SK-N-SH (cell line): ENCODE results near the gene NPHS2. TPM values are rescaled to one million over a fixed set of nuclear protein-coding genes. Genes with fewer than 3 reads are reported as not detected.
"Not testable (repeated sequence)": the region's sequence is repeated elsewhere in the genome, so short reads cannot be mapped to it uniquely, and the experiment has no call there.

ENCODE experiments used
- CTCF ChIA-PET: fragments of 300-600, 350-600 bp; formaldehyde crosslinking; extraction: SDS; loops from one replicate; lab custom pipeline; 2021; lab: Yijun Ruan, JAX
- POLR2A ChIA-PET: fragments of 350-600 bp; sonication (Branson Sonifier 250); formaldehyde crosslinking; extraction: SDS; loops from one replicate; lab custom pipeline; 2020; ENCODE audit warnings: antibody characterized with exemption, inconsistent platforms; lab: Yijun Ruan, JAX
- DNase-seq: peaks from one replicate; pipeline ENCODE4 v3.0.0; 2012
- H2AFZ ChIP-seq: fragments of 200-600 bp; sonication (generic); 2 replicates; pipeline ENCODE4 v1.8.1; 2016; ENCODE audit warnings: antibody characterized with exemption, mild to moderate bottlenecking, low read depth
- H3F3A ChIP-seq: fragments of 200-600 bp; sonication (generic); replicated peaks from 2 replicates; pipeline ENCODE3; 2016; ENCODE audit warnings: antibody characterized with exemption, mild to moderate bottlenecking; ENCODE audit not compliant: insufficient read depth
- H3K27ac ChIP-seq, 2 experiments: fragments of 200-500 bp in 1 of 2; fragments of 200-600 bp in 1 of 2; sonication (Bioruptor generic) in 1 of 2; sonication (generic), shearing (Covaris generic) in 1 of 2; 2 replicates each; pipeline versions ENCODE4 v1.5.1 to v1.6.1; 2014 to 2016; ENCODE audit warnings: low read depth in 2 of 2, inconsistent platforms in 1 of 2, low read length in 1 of 2, mild to moderate bottlenecking in 1 of 2, mixed read lengths in 1 of 2
- H3K27me3 ChIP-seq: fragments of 200-600 bp; sonication (generic), shearing (Covaris generic); 2 replicates; pipeline ENCODE4 v1.6.1; 2016; ENCODE audit warnings: mixed run types; ENCODE audit not compliant: insufficient read depth
- H3K36me3 ChIP-seq, 2 experiments: fragments of 200-500 bp in 1 of 2; fragments of 200-600 bp in 1 of 2; sonication (Bioruptor generic) in 1 of 2; sonication (generic) in 1 of 2; replicated peaks in 1 of 2; 2 replicates each; pipeline versions ENCODE3 to v1.5.1; 2014 to 2016; ENCODE audit warnings: low read length in 1 of 2, mild to moderate bottlenecking in 1 of 2; ENCODE audit not compliant: insufficient read depth in 2 of 2, control insufficient read depth in 1 of 2
- H3K4me1 ChIP-seq, 2 experiments: fragments of 200-500 bp in 1 of 2; fragments of 200-600 bp in 1 of 2; sonication (Bioruptor generic) in 1 of 2; sonication (generic), shearing (Covaris generic) in 1 of 2; 2 replicates each; pipeline versions ENCODE4 v1.5.1 to v1.6.1; 2014 to 2016; ENCODE audit warnings: low read depth in 1 of 2, low read length in 1 of 2, mixed run types in 1 of 2; ENCODE audit not compliant: insufficient read depth in 2 of 2, control insufficient read depth in 1 of 2
- H3K4me2 ChIP-seq: fragments of 200-600 bp; sonication (generic), shearing (Covaris generic); 2 replicates; pipeline ENCODE4 v1.6.1; 2017; ENCODE audit warnings: mixed run types
- H3K4me3 ChIP-seq, 2 experiments: fragments of 200-500 bp in 1 of 2; fragments of 200-600 bp in 1 of 2; sonication (Bioruptor generic) in 1 of 2; sonication (generic), shearing (Covaris generic) in 1 of 2; 2 replicates each; pipeline versions ENCODE4 v1.5.1 to v1.8.1; 2014 to 2016; ENCODE audit warnings: low read depth in 2 of 2, inconsistent platforms in 1 of 2, low read length in 1 of 2, mild to moderate bottlenecking in 1 of 2, mixed read lengths in 1 of 2, moderate library complexity in 1 of 2
- H3K79me2 ChIP-seq: fragments of 200-600 bp; sonication (generic); 2 replicates; pipeline ENCODE4 v1.8.1; 2017; ENCODE audit warnings: mild to moderate bottlenecking; ENCODE audit not compliant: insufficient read depth
- H3K9ac ChIP-seq: fragments of 200-600 bp; sonication (generic); 2 replicates; pipeline ENCODE4 v1.6.1; 2017; ENCODE audit warnings: mixed run types
- H3K9me2 ChIP-seq: fragments of 200-600 bp; sonication (generic); 2 replicates; pipeline ENCODE4 v1.6.1; 2017; ENCODE audit warnings: mixed run types
- H3K9me3 ChIP-seq: fragments of 200-600 bp; sonication (generic); 2 replicates; pipeline ENCODE4 v1.6.1; 2017; ENCODE audit warnings: mixed run types, mild to moderate bottlenecking, moderate library complexity
- H4K20me1 ChIP-seq: fragments of 200-600 bp; sonication (generic); 2 replicates; pipeline ENCODE4 v1.6.1; 2017; ENCODE audit warnings: mild to moderate bottlenecking, mixed run types; ENCODE audit not compliant: insufficient read depth
- CTCF ChIP-seq: fragments of 200-600 bp; sonication (generic); IDR thresholded peaks from 2 replicates; pipeline ENCODE4 v1.6.1; 2017; ENCODE audit warnings: antibody characterized with exemption, mild to moderate bottlenecking, moderate library complexity
- EP300 ChIP-seq, 2 experiments: IDR thresholded peaks; 2 replicates each; pipeline versions ENCODE4 v1.4.0 to v1.6.1; 2012; ENCODE audit warnings: borderline replicate concordance in 1 of 2, low read depth in 1 of 2, low read length in 1 of 2
- FOSL2 ChIP-seq: IDR thresholded peaks from 2 replicates; pipeline ENCODE4 v1.4.0; 2012; ENCODE audit warnings: low read depth, mild to moderate bottlenecking, moderate library complexity, borderline replicate concordance
- GABPA ChIP-seq: IDR thresholded peaks from 2 replicates; pipeline ENCODE4 v1.4.0; 2012; ENCODE audit warnings: low read depth, mild to moderate bottlenecking
- IRF3 ChIP-seq: fragments of 150-350 bp; IDR thresholded peaks from 2 replicates; pipeline ENCODE4 v1.6.1; 2016; ENCODE audit warnings: mild to moderate bottlenecking, low read depth, low read length
- JUND ChIP-seq: IDR thresholded peaks from 2 replicates; pipeline ENCODE4 v1.4.0; 2012
- NRF1 ChIP-seq: IDR thresholded peaks from 2 replicates; pipeline ENCODE4 v1.6.1; 2012; ENCODE audit warnings: low read depth, mild to moderate bottlenecking, low read length
- RCOR1 ChIP-seq: fragments of 150-350 bp; IDR thresholded peaks from 2 replicates; pipeline ENCODE4 v1.6.1; 2017; ENCODE audit warnings: antibody characterized with exemption, low read length
- REST ChIP-seq: IDR thresholded peaks from 2 replicates; pipeline ENCODE4 v1.6.1; 2012; ENCODE audit warnings: mild to moderate bottlenecking, low read depth, low read length, moderate library complexity
- RFX5 ChIP-seq: IDR thresholded peaks from 2 replicates; pipeline ENCODE4 v1.6.1; 2012; ENCODE audit warnings: mild to moderate bottlenecking, improper control_type of control experiment, low read length
- RXRA ChIP-seq: IDR thresholded peaks from 2 replicates; pipeline ENCODE4 v1.4.0; 2012; ENCODE audit warnings: low read depth, mild to moderate bottlenecking, borderline replicate concordance
- SMC3 ChIP-seq: IDR thresholded peaks from 2 replicates; pipeline ENCODE4 v1.6.1; 2012; ENCODE audit warnings: low read depth, low read length, improper control_type of control experiment
- TAF1 ChIP-seq: IDR thresholded peaks from 2 replicates; pipeline ENCODE4 v1.6.1; 2012; ENCODE audit warnings: low read depth, mild to moderate bottlenecking, low read length, moderate library complexity, borderline replicate concordance
- USF2 ChIP-seq: fragments of 150-350 bp; IDR thresholded peaks from 2 replicates; pipeline ENCODE4 v1.6.1; 2017; ENCODE audit warnings: antibody characterized with exemption, low read length, low read depth, borderline replicate concordance
- YY1 ChIP-seq: IDR thresholded peaks from 2 replicates; pipeline ENCODE4 v1.4.0; 2012; ENCODE audit warnings: low read depth, mild to moderate bottlenecking
- WGBS: methylation state at CpG from one replicate; pipeline ENCODE4 v1.1.6; 2017; ENCODE audit warnings: low lambda C conversion rate; 5-methylcytosine and 5-hydroxymethylcytosine counted together
- polyA plus RNA-seq, 3 experiments: library from polyadenylated mRNA; depleted of rRNA; stranded (reverse); fragments of >200 nt; gene quantifications; 2 replicates each; pipeline ENCODE4 v1.2.3, GENCODE V29; 2012
- TF ChIP-seq, protein P1 (sequence below): IDR thresholded peaks from 2 replicates; pipeline ENCODE4 v1.4.0; 2012; ENCODE audit warnings: low read depth, borderline replicate concordance
- TF ChIP-seq, protein P2 (sequence below): IDR thresholded peaks from 2 replicates; pipeline ENCODE4; 2012

Gene NPHS2
- polyA plus RNA-seq, 1 of the 3 experiments (the other 2 are of a cell fraction) = not detected

GRCh38 chr1:179529482-179530195 is 46.1 kb downstream of the NPHS2 start:
- Histone ChIP-seq H3K27ac (no peak overlapping the region), H3K4me3 (no peak overlapping the region), H4K20me1 (no peaks in the 10 kb centered on the region), H2AFZ (no peak overlapping the region), H3F3A (no peaks in the 10 kb centered on the region), H3K4me1 (no peaks in the 10 kb centered on the region), H3K27me3 (no peaks in the 10 kb centered on the region), H3K36me3 (no peaks in the 10 kb centered on the region), H3K9me3 (no peaks in the 10 kb centered on the region), H3K9ac (no peak overlapping the region), H3K79me2 (no peaks in the 10 kb centered on the region), H3K4me2 (no peak overlapping the region), H3K9me2 (no peaks in the 10 kb centered on the region)
- CTCF ChIA-PET = no interaction called here
- WGBS = 37% methylated on average over 8 of the region's 8 CpGs
- TF ChIP-seq RXRA = no peak
- no peak for TF ChIP-seq IRF3
- no peak for TF ChIP-seq YY1
- no peak for TF ChIP-seq RFX5
- TF ChIP-seq REST = no peak
- no peak for TF ChIP-seq TAF1
- TF ChIP-seq JUND = no peak
- no peak for TF ChIP-seq USF2
- TF ChIP-seq SMC3 = no peak
- TF ChIP-seq NRF1 = no peak
- no peak for TF ChIP-seq FOSL2
- TF ChIP-seq, protein P1, sequence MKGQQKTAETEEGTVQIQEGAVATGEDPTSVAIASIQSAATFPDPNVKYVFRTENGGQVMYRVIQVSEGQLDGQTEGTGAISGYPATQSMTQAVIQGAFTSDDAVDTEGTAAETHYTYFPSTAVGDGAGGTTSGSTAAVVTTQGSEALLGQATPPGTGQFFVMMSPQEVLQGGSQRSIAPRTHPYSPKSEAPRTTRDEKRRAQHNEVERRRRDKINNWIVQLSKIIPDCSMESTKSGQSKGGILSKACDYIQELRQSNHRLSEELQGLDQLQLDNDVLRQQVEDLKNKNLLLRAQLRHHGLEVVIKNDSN = no peak
- no peak for TF ChIP-seq EP300 (IDR thresholded peaks at IDR 0.05; ENCODE audit: borderline replicate concordance in 1 of 2, low read depth in 1 of 2, low read length in 1 of 2)
- TF ChIP-seq CTCF = no peak
- no peak for TF ChIP-seq GABPA
- TF ChIP-seq RCOR1 = no peak
- TF ChIP-seq, protein P2, sequence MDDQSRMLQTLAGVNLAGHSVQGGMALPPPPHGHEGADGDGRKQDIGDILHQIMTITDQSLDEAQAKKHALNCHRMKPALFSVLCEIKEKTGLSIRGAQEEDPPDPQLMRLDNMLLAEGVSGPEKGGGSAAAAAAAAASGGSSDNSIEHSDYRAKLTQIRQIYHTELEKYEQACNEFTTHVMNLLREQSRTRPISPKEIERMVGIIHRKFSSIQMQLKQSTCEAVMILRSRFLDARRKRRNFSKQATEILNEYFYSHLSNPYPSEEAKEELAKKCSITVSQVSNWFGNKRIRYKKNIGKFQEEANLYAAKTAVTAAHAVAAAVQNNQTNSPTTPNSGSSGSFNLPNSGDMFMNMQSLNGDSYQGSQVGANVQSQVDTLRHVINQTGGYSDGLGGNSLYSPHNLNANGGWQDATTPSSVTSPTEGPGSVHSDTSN = no peak
- no peak for DNase-seq
- POLR2A ChIA-PET = no interaction called here

DNA sequence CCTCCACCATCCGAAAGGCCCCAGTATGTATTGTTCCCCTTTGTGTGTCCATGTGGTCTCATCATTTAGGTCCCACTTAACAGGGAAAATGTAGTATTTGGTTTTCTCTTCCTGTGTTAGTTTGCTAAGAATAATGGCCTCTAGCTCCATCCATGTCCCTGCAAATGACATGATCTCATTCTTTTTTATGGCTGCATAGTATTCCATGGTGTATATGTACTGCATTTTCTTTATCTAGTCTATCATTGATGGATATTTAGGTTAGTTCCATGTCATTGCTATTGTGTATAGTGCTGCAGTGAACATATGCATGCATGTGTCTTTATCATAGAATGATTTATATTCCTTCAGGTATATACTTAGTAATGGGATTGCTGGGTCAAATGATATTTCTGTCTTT is 57.2 kb downstream of the NPHS2 start:
- H2AFZ ChIP-seq, H3K9me2 ChIP-seq, DNase-seq, CTCF ChIA-PET, H3K4me2 ChIP-seq, H3K4me1 ChIP-seq, H3K36me3 ChIP-seq, H3K9ac ChIP-seq, POLR2A ChIA-PET, H3K79me2 ChIP-seq, H3K9me3 ChIP-seq, H3K27ac ChIP-seq, H3K27me3 ChIP-seq, H4K20me1 ChIP-seq, H3K4me3 ChIP-seq, H3F3A ChIP-seq: not testable (repeated sequence)
- WGBS = 48% methylated on average over 1 of the region's 1 CpG
